BLaER1 (cell line): ENCODE measurements around the gene LMX1A.

ENCODE experiments used
- H3K27ac ChIP-seq: shearing (Covaris generic); formaldehyde crosslinking; 2 replicates; pipeline ENCODE4 v1.8.1; 2022
- H3K27me3 ChIP-seq: shearing (Covaris generic); formaldehyde crosslinking; 2 replicates; pipeline ENCODE4 v1.8.1; 2022
- H3K36me3 ChIP-seq: shearing (Covaris generic); formaldehyde crosslinking; 2 replicates; pipeline ENCODE4 v1.8.1; 2022
- H3K4me1 ChIP-seq: shearing (Covaris generic); formaldehyde crosslinking; 2 replicates; pipeline ENCODE4 v1.8.1; 2022
- H3K4me2 ChIP-seq: shearing (Covaris generic); formaldehyde crosslinking; 2 replicates; pipeline ENCODE4 v1.8.1; 2022
- H3K4me3 ChIP-seq: shearing (Covaris generic); formaldehyde crosslinking; 2 replicates; pipeline ENCODE4 v1.8.1; 2022
- H3K9ac ChIP-seq: shearing (Covaris generic); formaldehyde crosslinking; 2 replicates; pipeline ENCODE4 v1.8.1; 2022
- H3K9me3 ChIP-seq: shearing (Covaris generic); formaldehyde crosslinking; 2 replicates; pipeline ENCODE4 v1.8.1; 2022
- H4K20me1 ChIP-seq: shearing (Covaris generic); formaldehyde crosslinking; 2 replicates; pipeline ENCODE4 v1.8.1; 2022
- Cebpa-rat ChIP-seq: shearing (Covaris generic); IDR thresholded peaks from 2 replicates; pipeline ENCODE4 v1.8.1; 2022

Gene LMX1A

GRCh38 chr1:165253818-165254254 is 102.7 kb downstream of the LMX1A start:
- Histone ChIP-seq H3K4me2 (no peak overlapping the region), H3K4me3 (no peak overlapping the region)
- TF ChIP-seq Cebpa-rat: no peak

DNA sequence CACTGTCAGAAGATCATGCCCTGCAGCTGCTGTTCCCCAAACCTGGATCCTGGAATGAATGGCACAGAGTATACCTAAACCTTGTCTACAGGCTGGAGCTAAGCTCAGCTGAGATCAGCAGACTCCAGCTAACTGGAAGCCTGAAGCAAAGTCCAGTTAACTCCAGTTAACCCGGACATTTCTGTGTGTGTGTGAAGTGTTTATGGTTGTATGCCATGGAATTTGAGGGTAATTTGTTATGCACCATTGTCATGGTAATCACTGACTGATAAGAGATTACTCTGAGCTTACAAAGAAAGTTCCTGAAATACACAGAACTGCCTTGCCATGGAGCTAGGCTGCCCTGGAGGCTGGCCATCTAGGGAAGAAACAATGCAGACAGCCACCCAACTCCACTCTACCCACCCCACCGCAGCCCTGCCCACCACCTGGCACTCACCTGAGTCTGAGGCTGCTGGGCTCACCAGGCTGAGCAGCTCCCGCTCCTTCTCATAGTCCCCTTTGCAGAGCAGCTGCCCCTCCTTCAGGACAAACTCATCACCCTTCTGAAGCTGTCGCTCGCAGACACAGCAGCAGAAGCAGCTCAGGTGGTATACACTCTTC is 107.4 kb downstream of the LMX1A start:
- no peak overlapping the region for H3K4me3 ChIP-seq
- no peak overlapping the region for H3K9ac ChIP-seq
- no peaks in the 10 kb centered on the region for H3K27me3 ChIP-seq
- no peak overlapping the region for H3K4me2 ChIP-seq
- TF ChIP-seq Cebpa-rat: no peak
- H3K27ac ChIP-seq: no peak overlapping the region
- H3K4me1 ChIP-seq: no peaks in the 10 kb centered on the region
- no peaks in the 10 kb centered on the region for H3K9me3 ChIP-seq
- no peaks in the 10 kb centered on the region for H4K20me1 ChIP-seq
- H3K36me3 ChIP-seq: no peaks in the 10 kb centered on the region

More at GRCh38 chr1:165253818-165254254, 102.7 kb downstream of the LMX1A start:
- Histone ChIP-seq H3K9me3 (no peaks in the 10 kb centered on the region), H3K27me3 (no peaks in the 10 kb centered on the region), H3K36me3 (no peaks in the 10 kb centered on the region), H4K20me1 (no peaks in the 10 kb centered on the region), H3K27ac (no peak overlapping the region), H3K9ac (no peak overlapping the region), H3K4me1 (no peaks in the 10 kb centered on the region)

- no peak overlapping the region for H3K4me2 ChIP-seq
- H3K9ac ChIP-seq: no peak overlapping the region
- no peak for TF ChIP-seq Cebpa-rat
- H3K27me3 ChIP-seq: no peaks in the 10 kb centered on the region
- H3K27ac ChIP-seq: no peak overlapping the region
- no peaks in the 10 kb centered on the region for H3K9me3 ChIP-seq
- no peaks in the 10 kb centered on the region for H3K4me1 ChIP-seq
- H3K36me3 ChIP-seq: no peaks in the 10 kb centered on the region
- no peaks in the 10 kb centered on the region for H4K20me1 ChIP-seq
- H3K4me3 ChIP-seq: no peak overlapping the region
Observed at GRCh38 chr1:165241952-165242351, 114.6 kb downstream of the LMX1A start.

DNA sequence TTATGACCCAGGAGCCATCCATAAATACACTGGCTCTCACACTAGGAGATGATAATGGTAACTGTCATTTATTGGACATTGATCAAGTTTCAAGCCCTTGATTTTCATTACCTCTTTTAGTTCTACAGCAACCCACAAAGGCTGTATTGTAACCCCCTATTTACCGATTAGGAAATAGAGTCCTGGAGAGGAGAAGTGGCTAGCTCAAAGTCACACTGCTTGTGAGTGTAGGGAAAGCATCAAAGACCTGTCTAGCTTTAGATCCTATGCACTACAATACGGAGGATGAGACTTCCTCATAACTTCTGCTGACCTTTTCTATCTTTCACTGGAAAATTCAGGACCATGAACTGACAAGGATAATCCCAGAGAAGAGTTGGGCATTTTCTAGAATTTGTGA is 115.2 kb downstream of the LMX1A start:
- no peaks in the 10 kb centered on the region for H3K36me3 ChIP-seq
- no peak overlapping the region for H3K9ac ChIP-seq
- TF ChIP-seq Cebpa-rat: no peak
- H3K27me3 ChIP-seq: no peaks in the 10 kb centered on the region
- H3K27ac ChIP-seq: no peak overlapping the region
- no peaks in the 10 kb centered on the region for H3K9me3 ChIP-seq
- H3K4me1 ChIP-seq: no peaks in the 10 kb centered on the region
- H3K4me2 ChIP-seq: no peak overlapping the region
- H3K4me3 ChIP-seq: no peak overlapping the region
- H4K20me1 ChIP-seq: no peaks in the 10 kb centered on the region

DNA sequence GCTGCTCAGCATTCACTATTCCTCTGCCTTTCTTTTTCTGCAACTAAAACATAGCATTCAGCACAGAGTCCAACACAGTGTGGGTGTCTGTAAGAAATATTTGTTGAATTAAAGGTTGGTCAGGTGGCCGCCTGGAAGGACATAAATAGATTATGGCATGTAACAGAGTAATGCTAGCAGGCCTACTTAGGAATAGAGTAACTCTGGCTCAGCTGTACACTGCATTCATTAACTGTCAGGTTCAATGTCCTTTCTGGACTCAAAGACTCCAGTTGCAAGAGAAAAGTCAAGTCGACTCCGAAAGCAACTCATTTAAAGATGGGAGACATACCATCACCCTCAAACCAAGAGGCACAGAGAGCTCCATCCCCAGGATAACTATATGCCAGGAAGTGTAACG is 116.0 kb downstream of the LMX1A start:
- no peaks in the 10 kb centered on the region for H3K27me3 ChIP-seq
- no peak for TF ChIP-seq Cebpa-rat

DNA sequence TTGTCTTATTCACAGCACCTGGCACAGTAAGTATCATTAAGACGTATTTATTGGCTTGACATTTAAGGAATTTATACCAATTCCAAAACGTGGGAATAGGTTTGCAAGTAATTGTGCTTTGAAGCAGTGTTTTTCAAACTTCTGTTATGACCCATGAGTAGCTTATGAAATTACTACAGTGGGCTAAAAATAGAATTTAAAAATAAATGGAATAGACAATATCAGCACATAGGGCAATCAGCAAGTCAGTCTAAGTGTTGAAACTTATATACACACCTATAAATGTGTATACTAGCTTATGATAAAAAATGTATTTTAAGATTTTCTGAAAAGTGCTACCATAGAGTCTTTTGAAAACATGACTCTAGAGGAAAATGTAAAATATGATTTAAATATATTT is 116.6 kb downstream of the LMX1A start:
- Histone ChIP-seq H3K4me1 (no peaks in the 10 kb centered on the region), H3K9me3 (no peaks in the 10 kb centered on the region; the same call in 1 of the 2 replicates), H4K20me1 (no peaks in the 10 kb centered on the region), H3K4me2 (no peak overlapping the region), H3K27ac (no peak overlapping the region), H3K36me3 (no peaks in the 10 kb centered on the region), H3K4me3 (no peak overlapping the region), H3K9ac (no peak overlapping the region), H3K27me3 (no peaks in the 10 kb centered on the region)
- TF ChIP-seq Cebpa-rat: no peak

More for the DNA sequence above, 116.0 kb downstream of the LMX1A start:
- Histone ChIP-seq H3K27ac (no peak overlapping the region), H3K4me2 (no peak overlapping the region), H3K4me1 (no peaks in the 10 kb centered on the region), H4K20me1 (no peaks in the 10 kb centered on the region), H3K9me3 (no peaks in the 10 kb centered on the region; the same call in 1 of the 2 replicates), H3K4me3 (no peak overlapping the region), H3K36me3 (no peaks in the 10 kb centered on the region), H3K9ac (no peak overlapping the region)

- no peak for TF ChIP-seq Cebpa-rat
- Histone ChIP-seq H3K4me2 (no peak overlapping the region), H3K36me3 (no peaks in the 10 kb centered on the region), H3K27ac (no peak overlapping the region), H3K4me1 (no peaks in the 10 kb centered on the region), H4K20me1 (no peaks in the 10 kb centered on the region), H3K9ac (no peak overlapping the region), H3K9me3 (no peaks in the 10 kb centered on the region; the same call in 1 of the 2 replicates), H3K27me3 (no peaks in the 10 kb centered on the region), H3K4me3 (no peak overlapping the region)
Observed at GRCh38 chr1:165235777-165236291, 120.7 kb downstream of the LMX1A start.

GRCh38 chr1:165235155-165235776 is 121.2 kb downstream of the LMX1A start:
- no peaks in the 10 kb centered on the region for H3K36me3 ChIP-seq
- H4K20me1 ChIP-seq: no peaks in the 10 kb centered on the region
- no peak overlapping the region for H3K27ac ChIP-seq
- no peak overlapping the region for H3K4me2 ChIP-seq
- H3K9ac ChIP-seq: no peak overlapping the region
- TF ChIP-seq Cebpa-rat: no peak
- H3K4me3 ChIP-seq: no peak overlapping the region
- H3K9me3 ChIP-seq: no peaks in the 10 kb centered on the region; the same call in 1 of the 2 replicates
- no peaks in the 10 kb centered on the region for H3K4me1 ChIP-seq
- H3K27me3 ChIP-seq: no peaks in the 10 kb centered on the region

DNA sequence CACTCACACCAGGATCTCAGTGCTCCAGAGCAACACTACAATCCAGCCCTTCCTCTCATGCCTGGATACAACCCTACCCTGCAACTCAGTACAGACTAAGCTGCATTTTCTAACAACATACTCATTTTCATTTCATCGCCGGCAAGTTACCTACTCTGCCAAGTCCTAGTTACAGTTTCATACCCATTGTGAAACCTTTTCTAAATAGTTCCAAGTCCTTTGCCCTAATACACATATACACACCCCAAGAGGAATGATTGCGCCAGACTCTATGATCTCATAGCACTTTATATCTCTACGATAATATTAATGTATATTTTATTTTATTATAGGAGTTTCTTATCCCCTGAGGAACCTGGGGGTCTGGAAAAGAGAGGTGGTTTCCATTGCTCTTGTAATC is 122.4 kb downstream of the LMX1A start:
- Histone ChIP-seq H4K20me1 (no peaks in the 10 kb centered on the region), H3K4me1 (no peaks in the 10 kb centered on the region), H3K9me3 (no peaks in the 10 kb centered on the region; the same call in 1 of the 2 replicates), H3K4me3 (no peak overlapping the region), H3K27ac (no peak overlapping the region), H3K9ac (no peak overlapping the region), H3K36me3 (no peaks in the 10 kb centered on the region), H3K27me3 (no peaks in the 10 kb centered on the region), H3K4me2 (no peak overlapping the region)
- TF ChIP-seq Cebpa-rat: no peak

DNA sequence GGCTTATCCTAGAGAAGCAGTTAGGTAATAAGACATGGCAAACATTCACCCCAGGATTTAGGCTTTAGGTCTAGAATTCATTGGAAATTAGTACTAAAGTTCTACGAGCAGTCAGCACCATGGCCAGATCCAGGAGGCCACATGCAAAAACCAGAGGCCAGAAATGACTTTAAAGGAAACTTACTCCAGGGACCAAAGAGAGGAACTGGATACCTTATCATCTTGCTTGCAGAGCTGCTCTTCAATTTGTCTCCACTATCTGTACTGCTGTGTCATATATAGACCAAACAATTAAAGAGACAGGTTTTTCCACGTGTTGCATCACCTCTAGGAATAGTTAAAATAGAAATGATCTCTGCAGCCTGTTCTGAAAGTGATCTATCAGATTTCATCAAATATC is 127.8 kb downstream of the LMX1A start:
- H3K27ac ChIP-seq: no peak overlapping the region
- H3K27me3 ChIP-seq: no peaks in the 10 kb centered on the region
- H3K9ac ChIP-seq: no peak overlapping the region
- H3K4me1 ChIP-seq: no peaks in the 10 kb centered on the region
- H4K20me1 ChIP-seq: no peaks in the 10 kb centered on the region
- H3K4me3 ChIP-seq: no peak overlapping the region
- H3K36me3 ChIP-seq: no peaks in the 10 kb centered on the region
- no peak for TF ChIP-seq Cebpa-rat
- H3K9me3 ChIP-seq: no peaks in the 10 kb centered on the region
- H3K4me2 ChIP-seq: no peak overlapping the region
